ENCODE results near the gene SLC6A17. TPM values are rescaled to one million over a fixed set of nuclear protein-coding genes. Genes with fewer than 3 reads are reported as not detected.

The SLC6A17 gene
- total RNA-seq, 1 experiment from 2014 or later, result 0.17 TPM

- H3K79me2 ChIP-seq (ENCODE audit: insufficient read depth, low read length), result no peaks in the 10 kb centered on the region
- no peak for TF ChIP-seq CTCF (conservative IDR thresholded peaks at IDR 0.05)
- no peak overlapping the region for H3K18ac ChIP-seq (ENCODE audit: insufficient read length, low read depth, low read length)
- no peak overlapping the region for H3K4me2 ChIP-seq (ENCODE audit: insufficient read depth, insufficient read length, low read length)
- no peak overlapping the region for H3K56ac ChIP-seq (ENCODE audit: insufficient read length, low read depth, low read length)
- H3T11ph ChIP-seq (ENCODE audit: low read length), result no peak overlapping the region
- H2BK5ac ChIP-seq (ENCODE audit: insufficient read length, low read length), result no peak overlapping the region
- no peak overlapping the region for H3K4ac ChIP-seq (ENCODE audit: low read depth, low read length)
- H4K8ac ChIP-seq (replicated peaks; ENCODE audit: insufficient read length, low read depth, low read length), result no peak overlapping the region
- H2AFZ ChIP-seq (ENCODE audit: low read length), result no peak overlapping the region
- no peak overlapping the region for H3K9ac ChIP-seq (ENCODE audit: extremely low read depth, insufficient read length, low read length)
- H2BK20ac ChIP-seq (ENCODE audit: low read depth, low read length, poor library complexity, severe bottlenecking), result no peak overlapping the region
- H3K9me3 Mint-ChIP-seq, result no peaks in the 10 kb centered on the region
- H3K27me3 Mint-ChIP-seq (ENCODE audit: low read depth), result peaks cover 6% of the 10 kb centered on the region
- H3K27me3 ChIP-seq (ENCODE audit: insufficient read depth, low read length), result no peaks in the 10 kb centered on the region
- H3K4me1 Mint-ChIP-seq, result peaks cover 10% of the 10 kb centered on the region in 2 experiments
- no CpG with 5 or more reads among the region's 2 CpGs for WGBS (ENCODE audit: extremely low coverage, insufficient read length, low lambda C conversion rate)
- no peaks in the 10 kb centered on the region for H3K23me2 ChIP-seq (ENCODE audit: insufficient read length, low read depth, low read length, poor library complexity, severe bottlenecking)
- no peak overlapping the region for H2BK15ac ChIP-seq (ENCODE audit: low read depth, low read length)
- H3K79me1 ChIP-seq (ENCODE audit: insufficient read depth, low read depth, low read length, poor library complexity, severe bottlenecking), result no peaks in the 10 kb centered on the region
- no peak overlapping the region for H3K27ac Mint-ChIP-seq
- no peak overlapping the region for H3K27ac ChIP-seq (ENCODE audit: insufficient read length, low read depth, low read length)
- no peak overlapping the region for H2BK120ac ChIP-seq (ENCODE audit: low read depth, low read length, poor library complexity, severe bottlenecking)
- H4K5ac ChIP-seq (ENCODE audit: insufficient read length, low read depth, low read length), result no peak overlapping the region
- no peaks in the 10 kb centered on the region for H3K4me1 ChIP-seq (ENCODE audit: insufficient read depth, low read length)
- no peak overlapping the region for H3K23ac ChIP-seq (ENCODE audit: insufficient read length, low read depth, low read length)
- DNase-seq, result peak; percentile 12
- no peak overlapping the region for H3K14ac ChIP-seq (ENCODE audit: insufficient read depth, low read length)
- no peak overlapping the region for H2AK5ac ChIP-seq (ENCODE audit: insufficient read length, low read length)
- no peaks in the 10 kb centered on the region for H4K20me1 ChIP-seq (ENCODE audit: control insufficient read depth, insufficient read depth, insufficient read length)
- no peak overlapping the region for H2BK12ac ChIP-seq (ENCODE audit: insufficient read length, low read depth, low read length)
- H4K91ac ChIP-seq (ENCODE audit: insufficient read length, low read depth, low read length), result no peak overlapping the region
- H3K36me3 Mint-ChIP-seq (ENCODE audit: insufficient read depth in 1 of 3, low read depth in 3 of 3), result no peaks in the 10 kb centered on the region
- H3K9me3 ChIP-seq (ENCODE audit: control insufficient read depth, low read depth, low read length), result no peaks in the 10 kb centered on the region
- no peak overlapping the region for H3K4me3 Mint-ChIP-seq
Measured at GRCh38 chr1:110250749-110251148, 100.5 kb downstream of the SLC6A17 start.

Other genes with a start within 250 kb of the SLC6A17 start
- gene CSF1, start 239.6 kb upstream of the SLC6A17 start, total RNA-seq (2021), result 2.3 and 3.2 TPM in 2 replicates
- gene AHCYL1, start 165.7 kb upstream of the SLC6A17 start, total RNA-seq (2021), result 86.0 and 89.0 TPM in 2 replicates
- 38.9 and 43.6 TPM in 2 replicates for gene STRIP1, start 115.9 kb upstream of the SLC6A17 start, total RNA-seq (2021)
- not detected in 2 replicates for gene ALX3, start 79.8 kb upstream of the SLC6A17 start, total RNA-seq (2021)
- gene UBL4B, start 38.1 kb upstream of the SLC6A17 start, total RNA-seq (2021), result not detected in 2 replicates
- 8.4 and 8.9 TPM in 2 replicates for gene KCNC4, start 59.8 kb downstream of the SLC6A17 start, total RNA-seq (2021)
- 61.4 and 62.0 TPM in 2 replicates for gene RBM15, start 188.9 kb downstream of the SLC6A17 start, total RNA-seq (2021)
- 0.17 TPM in 1 of 2 replicates, not detected in the other for gene SLC16A4, start 240.5 kb downstream of the SLC6A17 start, total RNA-seq (2021)

All from H9 (cell line).